Keratinocyte (primary cell): ENCODE measurements around the gene ABCC11. TPM values are rescaled to one million over a fixed set of nuclear protein-coding genes. Genes with fewer than 3 reads are reported as not detected.

Experiments
- DNase-seq: peaks from one replicate; pipeline ENCODE4 v3.0.0-alpha.2; 2011; ENCODE audit warnings: low read depth, missing footprints, low spot score
- FAIRE-seq: peaks from 2 replicates; lab custom pipeline; 2011; peaks lifted over from hg19 to GRCh38; lab: Jason Lieb, UNC
- H2AFZ ChIP-seq: 2 replicates; pipeline ENCODE4 v1.6.0; 2012; ENCODE audit warnings: low read length, control low read depth, inconsistent platforms; ENCODE audit not compliant: control insufficient read depth
- H3K27ac ChIP-seq: 2 replicates; pipeline ENCODE4 v1.5.1; 2011; ENCODE audit warnings: low read length; ENCODE audit not compliant: control insufficient read depth, insufficient read depth
- H3K27me3 ChIP-seq: 3 replicates; pipeline ENCODE4 v1.6.0; 2011; ENCODE audit warnings: low read length; ENCODE audit not compliant: control insufficient read depth, insufficient read depth; ENCODE audit errors: extremely low read depth
- H3K36me3 ChIP-seq, 2 experiments: 2 replicates in 1 of 2; 3 replicates in 1 of 2; pipeline ENCODE4 v1.5.1; 2011; ENCODE audit warnings: low read length in 2 of 2, mild to moderate bottlenecking in 1 of 2; ENCODE audit not compliant: control insufficient read depth in 2 of 2, insufficient read depth in 2 of 2; ENCODE audit errors: extremely low read depth in 1 of 2
- H3K4me1 ChIP-seq: 3 replicates; pipeline ENCODE4 v1.5.1; 2011; ENCODE audit warnings: low read length; ENCODE audit not compliant: control insufficient read depth, insufficient read depth; ENCODE audit errors: extremely low read depth
- H3K4me2 ChIP-seq: 3 replicates; pipeline ENCODE4 v1.6.0; 2011; ENCODE audit warnings: low read depth, low read length; ENCODE audit not compliant: control insufficient read depth, insufficient read depth; ENCODE audit errors: extremely low read depth
- H3K4me3 ChIP-seq, 3 experiments: fragments of 200-600 bp in 1 of 3; sonication (generic) in 1 of 3; 2 replicates in 2 of 3; 3 replicates in 1 of 3; pipeline ENCODE4 v1.5.1; 2011 to 2016; ENCODE audit warnings: low read length in 3 of 3, mild to moderate bottlenecking in 3 of 3, control low read depth in 2 of 3, inconsistent platforms in 1 of 3, low read depth in 1 of 3, mixed read lengths in 1 of 3, mixed run types in 1 of 3, moderate library complexity in 1 of 3; ENCODE audit not compliant: control insufficient read depth in 2 of 3, insufficient read depth in 2 of 3; ENCODE audit errors: extremely low read depth in 1 of 3
- H3K79me2 ChIP-seq: 2 replicates; pipeline ENCODE4 v1.6.0; 2012; ENCODE audit warnings: low read length; ENCODE audit not compliant: control insufficient read depth, insufficient read depth
- H3K9ac ChIP-seq: 3 replicates; pipeline ENCODE4 v1.6.0; 2011; ENCODE audit warnings: low read length; ENCODE audit not compliant: control insufficient read depth, insufficient read depth; ENCODE audit errors: extremely low read depth
- H3K9me1 ChIP-seq: 3 replicates; pipeline ENCODE4 v1.6.0; 2011; ENCODE audit warnings: low read length; ENCODE audit not compliant: control insufficient read depth, insufficient read depth; ENCODE audit errors: extremely low read depth
- H3K9me3 ChIP-seq: 2 replicates; pipeline ENCODE4 v1.5.1; 2012; ENCODE audit warnings: low read depth, low read length; ENCODE audit not compliant: control insufficient read depth
- H4K20me1 ChIP-seq: 3 replicates; pipeline ENCODE4 v1.6.0; 2011; ENCODE audit warnings: low read length; ENCODE audit not compliant: control insufficient read depth, insufficient read depth; ENCODE audit errors: extremely low read depth
- EZH2 ChIP-seq: IDR thresholded peaks from one replicate; pipeline ENCODE4 v1.6.1; 2012; ENCODE audit warnings: inconsistent platforms, mild to moderate bottlenecking, low read length, moderate library complexity
- dilution Hi-C: fragments of 300-500 bp; cut with MboI; formaldehyde crosslinking; loops from one replicate; pipeline ENCODE4 v1.7.0; 2020; ENCODE audit warnings: low sequenced_read_pairs; ENCODE audit not compliant: extremely low pct_ligation_motif_present
- polyA plus RNA-seq, 5 experiments: library from polyadenylated mRNA; depleted of rRNA in 3 of 5; stranded (reverse) in 3 of 5; stranded (forward) in 1 of 5; unstranded in 1 of 5; fragments of >200 nt; gene quantifications; 1 replicate in 1 of 5; 2 replicates in 3 of 5; 3 replicates in 1 of 5; pipeline versions ENCODE4 v1.2.1 to v1.2.3, GENCODE V29; 2011 to 2012; ENCODE audit warnings: missing spikeins in 2 of 5, low read depth in 1 of 5, low replicate concordance in 1 of 5
- TF ChIP-seq, protein P1 (sequence below), 3 experiments: IDR thresholded peaks in 1 of 3; conservative IDR thresholded peaks in 1 of 3; optimal IDR thresholded peaks in 1 of 3; 2 replicates in 2 of 3; 3 replicates in 1 of 3; pipeline versions ENCODE3 to v1.5.1; 2011; ENCODE audit warnings: low read length in 3 of 3, mild to moderate bottlenecking in 3 of 3, moderate library complexity in 2 of 3, control low read depth in 1 of 3, inconsistent platforms in 1 of 3; ENCODE audit not compliant: insufficient read depth in 2 of 3; ENCODE audit errors: extremely low read depth in 1 of 3

The ABCC11 gene
- polyA plus RNA-seq, 1 donor (not counting 4 experiments of a cell fraction or from before 2014, with no cell fraction given): 0.33 TPM

DNA sequence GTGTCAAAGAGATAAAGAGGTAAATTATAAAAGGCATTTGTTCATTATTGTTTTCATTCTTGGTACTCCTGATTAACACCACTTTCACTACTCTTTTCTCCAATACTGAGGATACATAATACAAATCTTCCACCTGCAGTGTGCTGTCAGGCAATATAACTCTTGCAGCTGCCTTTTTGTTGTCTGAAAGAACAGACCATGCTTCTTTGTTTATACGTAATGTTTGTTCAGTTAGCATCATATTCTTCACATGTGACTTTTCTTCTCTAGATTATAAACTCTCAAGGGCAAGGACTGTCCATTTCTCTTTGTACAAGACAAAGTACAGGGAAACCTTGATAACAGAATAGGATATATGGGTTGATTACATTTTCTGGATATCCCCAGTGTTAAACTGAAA, 14.2 kb upstream of the ABCC11 start:
- Histone ChIP-seq H3K27me3 (no peaks in the 10 kb centered on the region), H3K27ac (no peak overlapping the region), H3K36me3 (peaks cover 13 to 28% of the 10 kb centered on the region in 2 experiments), H3K9me1 (no peaks in the 10 kb centered on the region), H4K20me1 (no peaks in the 10 kb centered on the region), H3K4me3 (no peak overlapping the region), H3K4me2 (no peak overlapping the region), H3K4me1 (no peaks in the 10 kb centered on the region), H2AFZ (no peak overlapping the region), H3K9ac (no peak overlapping the region), H3K9me3 (no peaks in the 10 kb centered on the region), H3K79me2 (peaks cover 3% of the 10 kb centered on the region)
- TF ChIP-seq, protein P1, sequence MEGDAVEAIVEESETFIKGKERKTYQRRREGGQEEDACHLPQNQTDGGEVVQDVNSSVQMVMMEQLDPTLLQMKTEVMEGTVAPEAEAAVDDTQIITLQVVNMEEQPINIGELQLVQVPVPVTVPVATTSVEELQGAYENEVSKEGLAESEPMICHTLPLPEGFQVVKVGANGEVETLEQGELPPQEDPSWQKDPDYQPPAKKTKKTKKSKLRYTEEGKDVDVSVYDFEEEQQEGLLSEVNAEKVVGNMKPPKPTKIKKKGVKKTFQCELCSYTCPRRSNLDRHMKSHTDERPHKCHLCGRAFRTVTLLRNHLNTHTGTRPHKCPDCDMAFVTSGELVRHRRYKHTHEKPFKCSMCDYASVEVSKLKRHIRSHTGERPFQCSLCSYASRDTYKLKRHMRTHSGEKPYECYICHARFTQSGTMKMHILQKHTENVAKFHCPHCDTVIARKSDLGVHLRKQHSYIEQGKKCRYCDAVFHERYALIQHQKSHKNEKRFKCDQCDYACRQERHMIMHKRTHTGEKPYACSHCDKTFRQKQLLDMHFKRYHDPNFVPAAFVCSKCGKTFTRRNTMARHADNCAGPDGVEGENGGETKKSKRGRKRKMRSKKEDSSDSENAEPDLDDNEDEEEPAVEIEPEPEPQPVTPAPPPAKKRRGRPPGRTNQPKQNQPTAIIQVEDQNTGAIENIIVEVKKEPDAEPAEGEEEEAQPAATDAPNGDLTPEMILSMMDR (optimal IDR thresholded peaks at IDR 0.05 in 1 of 3, IDR thresholded peaks at IDR 0.05 in 1 of 3, conservative IDR thresholded peaks at IDR 0.05 in 1 of 3; ENCODE audit: extremely low read depth in 1 of 3, insufficient read depth in 2 of 3, low read length in 3 of 3): no peak
- no peak for TF ChIP-seq EZH2
- FAIRE-seq (no peak), DNase-seq (no peak)
- dilution Hi-C loops: no loop called here

DNA sequence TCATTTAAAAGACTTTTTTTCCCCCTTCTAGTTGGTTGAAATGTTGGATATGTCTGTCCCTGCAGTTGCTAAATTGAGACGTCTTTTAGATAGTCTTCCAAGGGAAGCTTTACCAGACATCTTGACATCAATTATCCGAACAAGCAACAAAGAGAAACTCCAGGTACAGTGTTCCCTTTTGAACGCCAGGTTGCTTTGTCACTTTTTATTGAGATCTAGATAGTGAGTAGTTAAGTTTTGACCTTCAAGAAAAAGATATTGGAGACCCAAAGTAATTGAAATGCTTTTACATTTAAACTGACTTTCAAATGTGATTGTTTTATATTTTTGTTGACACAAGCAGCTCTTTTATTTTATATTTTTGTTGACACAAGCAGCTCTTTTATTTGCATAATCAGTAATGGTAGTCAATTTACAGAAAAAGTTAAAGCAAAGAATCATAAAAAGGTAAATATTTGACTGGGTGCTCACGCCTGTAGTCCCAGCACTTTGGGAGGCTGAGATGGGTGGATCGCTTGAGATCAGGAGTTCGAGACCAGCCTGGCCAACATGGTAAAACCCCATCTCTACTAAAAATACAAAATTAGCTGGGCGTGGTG, 9.3 kb upstream of the ABCC11 start:
- no peak overlapping the region for H3K4me2 ChIP-seq
- no peaks in the 10 kb centered on the region for H3K4me1 ChIP-seq
- H4K20me1 ChIP-seq: no peaks in the 10 kb centered on the region
- dilution Hi-C loops: no loop called here
- no peaks in the 10 kb centered on the region for H3K9me1 ChIP-seq
- H3K9me3 ChIP-seq: no peaks in the 10 kb centered on the region
- TF ChIP-seq, protein P1 (optimal IDR thresholded peaks at IDR 0.05 in 1 of 3, IDR thresholded peaks at IDR 0.05 in 1 of 3, conservative IDR thresholded peaks at IDR 0.05 in 1 of 3; ENCODE audit: extremely low read depth in 1 of 3, insufficient read depth in 2 of 3, low read length in 3 of 3): no peak
- TF ChIP-seq EZH2: no peak
- DNase-seq (no peak), FAIRE-seq (no peak)
- no peak overlapping the region for H2AFZ ChIP-seq
- no peaks in the 10 kb centered on the region for H3K27me3 ChIP-seq
- peaks cover 18% of the 10 kb centered on the region for H3K79me2 ChIP-seq
- no peak overlapping the region for H3K27ac ChIP-seq
- H3K9ac ChIP-seq: no peak overlapping the region
- H3K4me3 ChIP-seq: no peak overlapping the region
- H3K36me3 ChIP-seq: peaks cover 13 to 28% of the 10 kb centered on the region in 2 experiments
